T-helper 1 cell treated with Interleukin-12 subunit alpha and Interleukin-12 subunit beta and Interleukin-4 antibody, amounts not matched to agents 30 μg/mL and 1 μg/mL, for 36 hours (primary cell): Measurements from ENCODE around the gene C19orf85.

ENCODE experiments used
- H3K27ac Mint-ChIP-seq: one replicate; pipeline ENCODE4 v1.8.0; 2021; ENCODE audit warnings: mild to moderate bottlenecking, mixed read lengths
- H3K27me3 Mint-ChIP-seq: one replicate; pipeline ENCODE4 v1.8.0; 2021; ENCODE audit warnings: low read depth, mixed read lengths
- H3K36me3 Mint-ChIP-seq: one replicate; pipeline ENCODE4 v1.8.0; 2021; ENCODE audit warnings: low read depth, mixed read lengths
- H3K4me1 Mint-ChIP-seq: one replicate; pipeline ENCODE4 v1.8.0; 2021; ENCODE audit warnings: low read depth, mixed read lengths
- H3K4me3 Mint-ChIP-seq: one replicate; pipeline ENCODE4 v1.8.0; 2021; ENCODE audit warnings: mild to moderate bottlenecking, moderate library complexity, mixed read lengths
- H3K9me3 Mint-ChIP-seq: one replicate; pipeline ENCODE4 v1.8.0; 2021; ENCODE audit warnings: mixed read lengths

Gene C19orf85

GRCh38 chr19:55474269-55475265, 10.0 kb upstream of the C19orf85 start:
- no peak overlapping the region for H3K4me3 Mint-ChIP-seq
- H3K36me3 Mint-ChIP-seq, result no peaks in the 10 kb centered on the region
- H3K27ac Mint-ChIP-seq, result no peak overlapping the region
- no peaks in the 10 kb centered on the region for H3K9me3 Mint-ChIP-seq
- peaks cover 18% of the 10 kb centered on the region for H3K4me1 Mint-ChIP-seq
- H3K27me3 Mint-ChIP-seq, result no peaks in the 10 kb centered on the region

GRCh38 chr19:55473225-55474012, 8.9 kb upstream of the C19orf85 start:
- Mint-ChIP-seq H3K27ac (no peak overlapping the region), H3K4me3 (no peak overlapping the region), H3K9me3 (no peaks in the 10 kb centered on the region), H3K4me1 (peaks cover 12% of the 10 kb centered on the region), H3K27me3 (no peaks in the 10 kb centered on the region), H3K36me3 (no peaks in the 10 kb centered on the region)

- Mint-ChIP-seq H3K4me1 (peaks cover 7% of the 10 kb centered on the region), H3K27ac (no peak overlapping the region), H3K36me3 (no peaks in the 10 kb centered on the region), H3K27me3 (no peaks in the 10 kb centered on the region), H3K4me3 (no peak overlapping the region), H3K9me3 (no peaks in the 10 kb centered on the region)
Measured at GRCh38 chr19:55472463-55472862, 7.9 kb upstream of the C19orf85 start.

GRCh38 chr19:55471266-55471665, 6.7 kb upstream of the C19orf85 start:
- H3K4me1 Mint-ChIP-seq, result peaks cover 7% of the 10 kb centered on the region
- H3K9me3 Mint-ChIP-seq, result no peaks in the 10 kb centered on the region
- no peak overlapping the region for H3K27ac Mint-ChIP-seq
- H3K4me3 Mint-ChIP-seq, result no peak overlapping the region
- peaks cover 4% of the 10 kb centered on the region for H3K27me3 Mint-ChIP-seq
- no peaks in the 10 kb centered on the region for H3K36me3 Mint-ChIP-seq

GRCh38 chr19:55468054-55468393, 3.5 kb upstream of the C19orf85 start:
- H3K27ac Mint-ChIP-seq, result no peak overlapping the region
- no peaks in the 10 kb centered on the region for H3K9me3 Mint-ChIP-seq
- H3K27me3 Mint-ChIP-seq, result peaks cover 9% of the 10 kb centered on the region
- H3K4me1 Mint-ChIP-seq, result peaks cover 3% of the 10 kb centered on the region
- H3K36me3 Mint-ChIP-seq, result no peaks in the 10 kb centered on the region
- no peak overlapping the region for H3K4me3 Mint-ChIP-seq

GRCh38 chr19:55467236-55468053, 2.9 kb upstream of the C19orf85 start:
- H3K9me3 Mint-ChIP-seq, result no peaks in the 10 kb centered on the region
- peaks cover 9% of the 10 kb centered on the region for H3K27me3 Mint-ChIP-seq
- H3K4me3 Mint-ChIP-seq, result no peak overlapping the region
- no peaks in the 10 kb centered on the region for H3K36me3 Mint-ChIP-seq
- H3K4me1 Mint-ChIP-seq, result peaks cover 4% of the 10 kb centered on the region
- H3K27ac Mint-ChIP-seq, result no peak overlapping the region

- no peaks in the 10 kb centered on the region for H3K9me3 Mint-ChIP-seq
- H3K4me1 Mint-ChIP-seq, result peaks cover 8% of the 10 kb centered on the region
- H3K4me3 Mint-ChIP-seq, result no peak overlapping the region
- no peaks in the 10 kb centered on the region for H3K36me3 Mint-ChIP-seq
- peaks cover 12% of the 10 kb centered on the region for H3K27me3 Mint-ChIP-seq
- no peak overlapping the region for H3K27ac Mint-ChIP-seq
Measured at GRCh38 chr19:55466241-55466614, 1.7 kb upstream of the C19orf85 start.

- no peaks in the 10 kb centered on the region for H3K9me3 Mint-ChIP-seq
- no peaks in the 10 kb centered on the region for H3K36me3 Mint-ChIP-seq
- H3K4me3 Mint-ChIP-seq, result no peak overlapping the region
- peaks cover 11% of the 10 kb centered on the region for H3K4me1 Mint-ChIP-seq
- H3K27me3 Mint-ChIP-seq, result peaks cover 12% of the 10 kb centered on the region
- no peak overlapping the region for H3K27ac Mint-ChIP-seq
Measured at GRCh38 chr19:55465460-55466240, 1.1 kb upstream of the C19orf85 start.

- H3K4me3 Mint-ChIP-seq, result no peak overlapping the region
Measured at GRCh38 chr19:55464039-55464661, 401 bp downstream of the C19orf85 start.

GRCh38 chr19:55463583-55464031, 944 bp downstream of the C19orf85 start:
- H3K27ac Mint-ChIP-seq, result no peak overlapping the region
- no peaks in the 10 kb centered on the region for H3K36me3 Mint-ChIP-seq
- no peaks in the 10 kb centered on the region for H3K9me3 Mint-ChIP-seq
- no peak overlapping the region for H3K4me3 Mint-ChIP-seq
- H3K27me3 Mint-ChIP-seq, result peaks cover 12% of the 10 kb centered on the region
- H3K4me1 Mint-ChIP-seq, result peaks cover 14% of the 10 kb centered on the region

More at GRCh38 chr19:55464039-55464661, 401 bp downstream of the C19orf85 start:
- Mint-ChIP-seq H3K9me3 (no peaks in the 10 kb centered on the region), H3K27me3 (peaks cover 12% of the 10 kb centered on the region), H3K36me3 (no peaks in the 10 kb centered on the region), H3K4me1 (peaks cover 14% of the 10 kb centered on the region), H3K27ac (no peak overlapping the region)

- Mint-ChIP-seq H3K36me3 (no peaks in the 10 kb centered on the region), H3K27ac (no peak overlapping the region), H3K4me3 (peak overlapping the region; percentile 86), H3K27me3 (peaks cover 12% of the 10 kb centered on the region), H3K9me3 (no peaks in the 10 kb centered on the region), H3K4me1 (peaks cover 11% of the 10 kb centered on the region)
Measured at GRCh38 chr19:55462722-55463121, 1.8 kb downstream of the C19orf85 start.

GRCh38 chr19:55461974-55462626, 2.5 kb downstream of the C19orf85 start:
- H3K4me1 Mint-ChIP-seq, result peaks cover 11% of the 10 kb centered on the region
- peak overlapping the region; percentile 86 for H3K4me3 Mint-ChIP-seq
- peak overlapping the region; percentile 85 for H3K27ac Mint-ChIP-seq
- peaks cover 12% of the 10 kb centered on the region for H3K27me3 Mint-ChIP-seq
- H3K9me3 Mint-ChIP-seq, result no peaks in the 10 kb centered on the region
- H3K36me3 Mint-ChIP-seq, result no peaks in the 10 kb centered on the region
